HepG2 (cell line): ENCODE results near the gene C10orf90. TPM values are rescaled to one million over a fixed set of nuclear protein-coding genes. Genes with fewer than 3 reads are reported as not detected.

Experiments
- ATAC-seq: fragments of 200-7000 bp; cut with Tn5 transposase; 3 replicates; pipeline ENCODE4 v1.9.1; 2020; ENCODE audit warnings: mild to moderate bottlenecking, moderate library complexity
- BruUV-seq: library from RNA; stranded (reverse); fragments of 400-500 nt; replicated peaks from 2 replicates; lab custom pipeline; 2021; lab: Mats Ljungman, UMichigan
- CTCF ChIA-PET: fragments of 300-600 bp; formaldehyde crosslinking; extraction: SDS; loops from one replicate; lab custom pipeline; 2021; ENCODE audit warnings: low total read pairs, inconsistent platforms, low intra/inter-chr PET ratio; lab: Yijun Ruan, JAX
- POLR2A ChIA-PET: fragments of 350-600 bp; sonication (Branson Sonifier 250); formaldehyde crosslinking; loops from one replicate; lab custom pipeline; 2020; ENCODE audit warnings: antibody characterized with exemption, inconsistent platforms; lab: Yijun Ruan, JAX
- DNase-seq: peaks from one replicate; pipeline ENCODE4 v3.0.0-alpha.2; 2015; ENCODE audit warnings: low spot score
- FAIRE-seq: peaks from 3 replicates; lab custom pipeline; 2011; peaks lifted over from hg19 to GRCh38; lab: Jason Lieb, UNC
- H2AFZ ChIP-seq: one replicate; pipeline ENCODE4 v1.6.1; 2011; ENCODE audit warnings: low read length, inconsistent platforms
- H3K27ac ChIP-seq: fragments of 300-600 bp; 3 replicates; pipeline ENCODE4 v1.8.0; 2011; ENCODE audit warnings: mixed run types, mild to moderate bottlenecking, mixed read lengths, low read length, inconsistent platforms; ENCODE audit not compliant: insufficient read depth; ENCODE audit errors: extremely low read length
- H3K27me3 ChIP-seq, 2 experiments: fragments of 200-600 bp in 1 of 2; 2 replicates in 1 of 2; 3 replicates in 1 of 2; pipeline versions ENCODE4 v1.6.0 to v1.8.0; 2011; ENCODE audit warnings: low read length in 2 of 2, mild to moderate bottlenecking in 2 of 2, moderate library complexity in 2 of 2, inconsistent platforms in 1 of 2; ENCODE audit not compliant: insufficient read depth in 2 of 2, control insufficient read depth in 1 of 2
- H3K36me3 ChIP-seq, 2 experiments: fragments of 200-600 bp in 1 of 2; replicated peaks in 1 of 2; 2 replicates in 1 of 2; 3 replicates in 1 of 2; pipeline versions ENCODE4 v1.5.1 to v1.8.0; 2011; ENCODE audit warnings: low read length in 2 of 2, inconsistent platforms in 1 of 2; ENCODE audit not compliant: insufficient read depth in 2 of 2, control insufficient read depth in 1 of 2
- H3K4me1 ChIP-seq: 2 replicates; pipeline ENCODE4 v1.5.1; 2012; ENCODE audit warnings: low read length, inconsistent platforms; ENCODE audit not compliant: insufficient read depth
- H3K4me2 ChIP-seq: 2 replicates; pipeline ENCODE4 v1.6.0; 2011; ENCODE audit warnings: low read depth, low read length, inconsistent platforms
- H3K4me3 ChIP-seq, 3 experiments: fragments of 200-600 bp in 1 of 3; sonication (generic), shearing (Covaris generic) in 1 of 3; replicated peaks in 1 of 3; 2 replicates each; pipeline ENCODE4 v1.5.1; 2011 to 2016; ENCODE audit warnings: low read length in 3 of 3, inconsistent platforms in 2 of 3, low read depth in 2 of 3, mild to moderate bottlenecking in 2 of 3, control low read depth in 1 of 3, mixed read lengths in 1 of 3; ENCODE audit not compliant: insufficient read depth in 1 of 3
- H3K79me2 ChIP-seq: one replicate; pipeline ENCODE4 v1.6.1; 2011; ENCODE audit warnings: low read length, inconsistent platforms; ENCODE audit not compliant: insufficient read depth
- H3K9ac ChIP-seq: 2 replicates; pipeline ENCODE4 v1.6.0; 2011; ENCODE audit warnings: mild to moderate bottlenecking, low read depth, low read length, inconsistent platforms; ENCODE audit not compliant: insufficient read depth
- H3K9me3 ChIP-seq: 2 replicates; pipeline ENCODE4 v1.5.1; 2012; ENCODE audit warnings: mild to moderate bottlenecking, low read length
- H4K20me1 ChIP-seq: 2 replicates; pipeline ENCODE4 v1.6.0; 2011; ENCODE audit warnings: inconsistent platforms, mild to moderate bottlenecking, low read length, moderate library complexity; ENCODE audit not compliant: insufficient read depth
- CC2D1A ChIP-seq: sonication (generic); formaldehyde crosslinking; IDR thresholded peaks from 2 replicates; pipeline ENCODE4 v1.8.1; 2023; ENCODE audit warnings: mild to moderate bottlenecking, missing genetic modification reagents
- FOXC1 ChIP-seq: sonication (generic); formaldehyde crosslinking; IDR thresholded peaks from 2 replicates; pipeline ENCODE4 v1.8.0; 2022; ENCODE audit warnings: mild to moderate bottlenecking, missing genetic modification reagents, borderline replicate concordance
- IRF2 ChIP-seq: IDR thresholded peaks from 2 replicates; pipeline ENCODE4 v1.6.1; 2018; ENCODE audit warnings: missing genetic modification reagents, missing compliant biosample characterization
- KLF13 ChIP-seq: sonication (generic); formaldehyde crosslinking; IDR thresholded peaks from 2 replicates; pipeline ENCODE4 v1.4.0; 2020; ENCODE audit warnings: mild to moderate bottlenecking, missing genetic modification reagents
- KLF15 ChIP-seq: sonication (generic); formaldehyde crosslinking; IDR thresholded peaks from 2 replicates; pipeline ENCODE4 v1.8.1; 2023; ENCODE audit warnings: borderline replicate concordance, mild to moderate bottlenecking, inconsistent platforms, missing genetic modification reagents, mixed read lengths
- KMT2B ChIP-seq: IDR thresholded peaks from 2 replicates; pipeline ENCODE4 v1.6.1; 2016; ENCODE audit warnings: missing genetic modification reagents, missing compliant biosample characterization
- MEIS2 ChIP-seq: sonication (generic); formaldehyde crosslinking; IDR thresholded peaks from 2 replicates; pipeline ENCODE4 v1.9.0; 2021; ENCODE audit warnings: mild to moderate bottlenecking, missing genetic modification reagents
- NCOR1 ChIP-seq: fragments of 200-600 bp; sonication (generic); IDR thresholded peaks from 2 replicates; pipeline ENCODE4 v1.7.0; 2017; ENCODE audit warnings: antibody characterized with exemption, low read length, borderline replicate concordance
- NFYC ChIP-seq: IDR thresholded peaks from 2 replicates; pipeline ENCODE4 v1.6.1; 2016; ENCODE audit warnings: missing genetic modification reagents, missing compliant biosample characterization
- SRY ChIP-seq: sonication (generic); formaldehyde crosslinking; IDR thresholded peaks from 2 replicates; pipeline ENCODE4 v1.8.0; 2022; ENCODE audit warnings: mild to moderate bottlenecking, missing genetic modification reagents
- ZMAT3 ChIP-seq: sonication (generic); formaldehyde crosslinking; conservative IDR thresholded peaks from 2 replicates; pipeline ENCODE4 v1.7.0; 2021; ENCODE audit warnings: missing genetic modification reagents
- ZNF101 ChIP-seq: sonication (generic); formaldehyde crosslinking; IDR thresholded peaks from 2 replicates; pipeline ENCODE4 v1.4.0; 2020; ENCODE audit warnings: mild to moderate bottlenecking, low read depth, missing genetic modification reagents, borderline replicate concordance
- ZNF446 ChIP-seq: sonication (generic); formaldehyde crosslinking; IDR thresholded peaks from 2 replicates; pipeline ENCODE4 v1.5.0; 2020; ENCODE audit warnings: mild to moderate bottlenecking, missing genetic modification reagents
- ZNF572 ChIP-seq: sonication (generic); formaldehyde crosslinking; IDR thresholded peaks from 2 replicates; pipeline ENCODE4 v1.5.1; 2020; ENCODE audit warnings: mild to moderate bottlenecking, missing genetic modification reagents
- ZNF615 ChIP-seq: sonication (generic); formaldehyde crosslinking; IDR thresholded peaks from 2 replicates; pipeline ENCODE4 v1.5.0; 2020; ENCODE audit warnings: mild to moderate bottlenecking, missing genetic modification reagents, borderline replicate concordance
- ZNF782 ChIP-seq: sonication (generic); formaldehyde crosslinking; IDR thresholded peaks from 2 replicates; pipeline ENCODE4 v1.4.0; 2020; ENCODE audit warnings: missing genetic modification reagents, mild to moderate bottlenecking, borderline replicate concordance
- WGBS: methylation state at CpG from one replicate; pipeline ENCODE4 v1.1.6; 2017; ENCODE audit warnings: low lambda C conversion rate; 5-methylcytosine and 5-hydroxymethylcytosine counted together
- in situ Hi-C: cut with HindIII; loops from 2 replicates; pipeline ENCODE4 v1.10.0; 2017; ENCODE audit warnings: low pct_unique_long_range_greater_than_20kb; ENCODE audit not compliant: extremely low pct_ligation_motif_present
- intact Hi-C: fragments of 100-400 bp; cut with micrococcal nuclease; formaldehyde crosslinking; loops from one replicate; pipeline ENCODE4 v1.10.0; 2022; ENCODE audit not compliant: unreplicated experiment
- polyA plus RNA-seq, 8 experiments: library from polyadenylated mRNA; depleted of rRNA in 3 of 8; stranded (reverse) in 7 of 8; unstranded in 1 of 8; fragments of >200 nt; fragmentation: Illumina TruSeq in 4 of 8; extraction: Trizol in 4 of 8; gene quantifications; 2 replicates each; pipeline versions ENCODE4 v1.2.1 to v1.2.3, GENCODE V29; 2011 to 2016; ENCODE audit warnings: low read depth in 4 of 8, missing spikeins in 1 of 8, mixed read lengths in 1 of 8; ENCODE audit not compliant: insufficient read depth in 1 of 8
- total RNA-seq, 5 experiments: library from RNA; depleted of rRNA; stranded (reverse); fragments of >200 nt; fragmentation: Illumina TruSeq; extraction: Trizol; gene quantifications; 2 replicates each; pipeline ENCODE4 v1.2.3, GENCODE V29; 2016; ENCODE audit warnings: low read depth in 1 of 5
- TF ChIP-seq, protein P1 (sequence below): sonication (generic); formaldehyde crosslinking; conservative IDR thresholded peaks from 2 replicates; pipeline ENCODE4 v1.4.0; 2020; ENCODE audit warnings: mild to moderate bottlenecking, missing genetic modification reagents, moderate library complexity
- TF ChIP-seq, protein P2 (sequence below): IDR thresholded peaks from 2 replicates; pipeline ENCODE4 v1.6.1; 2016; ENCODE audit warnings: control low read depth
- TF ChIP-seq, protein P3 (sequence below): sonication (generic); formaldehyde crosslinking; IDR thresholded peaks from 2 replicates; pipeline ENCODE4 v1.4.0; 2020; ENCODE audit warnings: mild to moderate bottlenecking, missing genetic modification reagents

C10orf90 gene
- total and polyA plus RNA-seq, 2 of the 13 experiments (the other 11 are each of a cell fraction or from before 2014, with no cell fraction given), result not detected

DNA sequence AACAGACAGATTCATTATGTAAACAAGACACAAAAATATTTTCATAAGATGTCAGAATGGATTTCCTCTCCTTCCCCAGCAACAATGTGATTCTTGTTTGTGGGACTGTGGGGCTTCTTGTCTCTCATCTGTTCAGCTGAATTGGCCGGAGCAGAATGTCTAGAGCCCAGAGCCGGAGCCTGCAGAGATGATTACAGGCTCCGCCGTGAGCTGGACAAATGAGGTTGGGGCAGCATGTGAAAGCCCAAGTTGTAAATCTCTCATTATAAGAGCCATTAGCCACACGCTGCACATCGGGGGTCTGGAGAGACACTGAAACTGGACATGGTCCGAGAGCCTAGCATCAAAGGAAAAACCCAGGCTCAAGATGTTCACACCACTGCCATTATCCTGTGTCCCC is 145.2 kb downstream of the C10orf90 start:
- no peak overlapping the region for H3K27ac ChIP-seq
- H3K9me3 ChIP-seq, result no peaks in the 10 kb centered on the region
- CTCF ChIA-PET, result no interaction called here
- POLR2A ChIA-PET, result no interaction called here
- H3K4me3 ChIP-seq, result no peak overlapping the region
- ATAC-seq, result no peak
- no peaks in the 10 kb centered on the region; a peak in 1 of 5 replicates for H3K27me3 ChIP-seq
- H2AFZ ChIP-seq, result no peak overlapping the region
- H3K36me3 ChIP-seq, result no peaks in the 10 kb centered on the region
- no TSS peak for BruUV-seq
- DNase-seq, result no peak
- TF ChIP-seq, protein P1, sequence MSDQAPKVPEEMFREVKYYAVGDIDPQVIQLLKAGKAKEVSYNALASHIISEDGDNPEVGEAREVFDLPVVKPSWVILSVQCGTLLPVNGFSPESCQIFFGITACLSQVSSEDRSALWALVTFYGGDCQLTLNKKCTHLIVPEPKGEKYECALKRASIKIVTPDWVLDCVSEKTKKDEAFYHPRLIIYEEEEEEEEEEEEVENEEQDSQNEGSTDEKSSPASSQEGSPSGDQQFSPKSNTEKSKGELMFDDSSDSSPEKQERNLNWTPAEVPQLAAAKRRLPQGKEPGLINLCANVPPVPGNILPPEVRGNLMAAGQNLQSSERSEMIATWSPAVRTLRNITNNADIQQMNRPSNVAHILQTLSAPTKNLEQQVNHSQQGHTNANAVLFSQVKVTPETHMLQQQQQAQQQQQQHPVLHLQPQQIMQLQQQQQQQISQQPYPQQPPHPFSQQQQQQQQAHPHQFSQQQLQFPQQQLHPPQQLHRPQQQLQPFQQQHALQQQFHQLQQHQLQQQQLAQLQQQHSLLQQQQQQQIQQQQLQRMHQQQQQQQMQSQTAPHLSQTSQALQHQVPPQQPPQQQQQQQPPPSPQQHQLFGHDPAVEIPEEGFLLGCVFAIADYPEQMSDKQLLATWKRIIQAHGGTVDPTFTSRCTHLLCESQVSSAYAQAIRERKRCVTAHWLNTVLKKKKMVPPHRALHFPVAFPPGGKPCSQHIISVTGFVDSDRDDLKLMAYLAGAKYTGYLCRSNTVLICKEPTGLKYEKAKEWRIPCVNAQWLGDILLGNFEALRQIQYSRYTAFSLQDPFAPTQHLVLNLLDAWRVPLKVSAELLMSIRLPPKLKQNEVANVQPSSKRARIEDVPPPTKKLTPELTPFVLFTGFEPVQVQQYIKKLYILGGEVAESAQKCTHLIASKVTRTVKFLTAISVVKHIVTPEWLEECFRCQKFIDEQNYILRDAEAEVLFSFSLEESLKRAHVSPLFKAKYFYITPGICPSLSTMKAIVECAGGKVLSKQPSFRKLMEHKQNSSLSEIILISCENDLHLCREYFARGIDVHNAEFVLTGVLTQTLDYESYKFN, result no peak
- TF ChIP-seq CC2D1A (CRISPR knock-in tag) (no peak), IRF2 (CRISPR knock-in tag) (no peak), NFYC (CRISPR knock-in tag) (no peak), ZNF446 (CRISPR knock-in tag) (no peak), KLF13 (no peak), ZNF615 (no peak), KLF15 (CRISPR knock-in tag) (no peak), NCOR1 (no peak), ZNF101 (CRISPR knock-in tag) (no peak), FOXC1 (no peak), SRY (no peak), ZNF782 (CRISPR knock-in tag) (no peak), KMT2B (CRISPR knock-in tag) (no peak), ZNF572 (CRISPR knock-in tag) (no peak), ZMAT3 (CRISPR knock-in tag) (no peak), MEIS2 (CRISPR knock-in tag) (no peak)
- TF ChIP-seq, protein P2, sequence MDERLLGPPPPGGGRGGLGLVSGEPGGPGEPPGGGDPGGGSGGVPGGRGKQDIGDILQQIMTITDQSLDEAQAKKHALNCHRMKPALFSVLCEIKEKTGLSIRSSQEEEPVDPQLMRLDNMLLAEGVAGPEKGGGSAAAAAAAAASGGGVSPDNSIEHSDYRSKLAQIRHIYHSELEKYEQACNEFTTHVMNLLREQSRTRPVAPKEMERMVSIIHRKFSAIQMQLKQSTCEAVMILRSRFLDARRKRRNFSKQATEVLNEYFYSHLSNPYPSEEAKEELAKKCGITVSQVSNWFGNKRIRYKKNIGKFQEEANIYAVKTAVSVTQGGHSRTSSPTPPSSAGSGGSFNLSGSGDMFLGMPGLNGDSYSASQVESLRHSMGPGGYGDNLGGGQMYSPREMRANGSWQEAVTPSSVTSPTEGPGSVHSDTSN, result no peak
- TF ChIP-seq, protein P3, sequence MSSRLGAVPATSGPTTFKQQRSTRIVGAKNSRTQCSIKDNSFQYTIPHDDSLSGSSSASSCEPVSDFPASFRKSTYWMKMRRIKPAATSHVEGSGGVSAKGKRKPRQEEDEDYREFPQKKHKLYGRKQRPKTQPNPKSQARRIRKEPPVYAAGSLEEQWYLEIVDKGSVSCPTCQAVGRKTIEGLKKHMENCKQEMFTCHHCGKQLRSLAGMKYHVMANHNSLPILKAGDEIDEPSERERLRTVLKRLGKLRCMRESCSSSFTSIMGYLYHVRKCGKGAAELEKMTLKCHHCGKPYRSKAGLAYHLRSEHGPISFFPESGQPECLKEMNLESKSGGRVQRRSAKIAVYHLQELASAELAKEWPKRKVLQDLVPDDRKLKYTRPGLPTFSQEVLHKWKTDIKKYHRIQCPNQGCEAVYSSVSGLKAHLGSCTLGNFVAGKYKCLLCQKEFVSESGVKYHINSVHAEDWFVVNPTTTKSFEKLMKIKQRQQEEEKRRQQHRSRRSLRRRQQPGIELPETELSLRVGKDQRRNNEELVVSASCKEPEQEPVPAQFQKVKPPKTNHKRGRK (CRISPR knock-in tag), result no peak
- no peaks in the 10 kb centered on the region for H3K79me2 ChIP-seq
- H4K20me1 ChIP-seq, result no peaks in the 10 kb centered on the region
- H3K4me2 ChIP-seq, result no peak overlapping the region
- intact Hi-C loops, result no loop called here
- in situ Hi-C loops, result no loop called here
- peaks cover 7% of the 10 kb centered on the region; the same call in 1 of the 2 replicates for H3K4me1 ChIP-seq
- no peak for FAIRE-seq
- H3K9ac ChIP-seq, result no peak overlapping the region
- WGBS, result 55% methylated on average over 6 of the region's 7 CpGs
